GM12878 (cell line): ENCODE results near the gene SLC31A1. TPM values are rescaled to one million over a fixed set of nuclear protein-coding genes. Genes with fewer than 3 reads are reported as not detected.

Source experiments
- ATAC-seq: fragments of 200-7000 bp; cut with Tn5 transposase; 3 replicates; pipeline ENCODE4 v1.9.1; 2020; ENCODE audit warnings: mild to moderate bottlenecking, moderate library complexity
- BruUV-seq: library from RNA; stranded (reverse); fragments of 400-500 nt; replicated peaks from 2 replicates; lab custom pipeline; 2021; lab: Mats Ljungman, UMichigan
- CTCF ChIA-PET: fragments of 300-600 bp; sonication (Branson Sonifier 250); formaldehyde crosslinking; extraction: SDS; loops from one replicate; lab custom pipeline; 2021; ENCODE audit warnings: inconsistent platforms; lab: Yijun Ruan, JAX
- POLR2A ChIA-PET: fragments of 350-600 bp; formaldehyde crosslinking; extraction: SDS; loops from one replicate; lab custom pipeline; 2021; ENCODE audit warnings: inconsistent platforms; lab: Charles Lee
- RAD21 ChIA-PET: fragments of 300-600 bp; sonication (Branson Sonifier 250); formaldehyde crosslinking; loops from one replicate; lab custom pipeline; 2023; ENCODE audit warnings: antibody characterized with exemption; ENCODE audit not compliant: unreplicated experiment; lab: Charles Lee
- SMC1A ChIA-PET: fragments of 300-600 bp; sonication (Branson Sonifier 250); formaldehyde crosslinking; loops from one replicate; lab custom pipeline; 2023; ENCODE audit not compliant: unreplicated experiment, uncharacterized antibody; lab: Charles Lee
- DNase-seq: peaks from one replicate; pipeline ENCODE4 v3.0.0-alpha.2; 2011; ENCODE audit warnings: low read depth, low spot score
- FAIRE-seq: peaks from 3 replicates; lab custom pipeline; 2011; peaks lifted over from hg19 to GRCh38; lab: Jason Lieb, UNC
- H2AFZ ChIP-seq: 2 replicates; pipeline ENCODE4 v1.6.0; 2011; ENCODE audit warnings: low read depth, low read length, control low read depth; ENCODE audit not compliant: control insufficient read depth
- H3K27ac ChIP-seq: 2 replicates; pipeline ENCODE4 v1.5.1; 2011; ENCODE audit warnings: control low read depth; ENCODE audit not compliant: control insufficient read depth, insufficient read depth
- H3K27me3 ChIP-seq, 2 experiments: replicated peaks in 1 of 2; 2 replicates each; pipeline versions ENCODE4 v1.6.0 to v1.6.1; 2011; ENCODE audit warnings: low read length in 1 of 2; ENCODE audit not compliant: control insufficient read depth in 2 of 2, insufficient read depth in 2 of 2
- H3K36me3 ChIP-seq, 2 experiments: 2 replicates each; pipeline ENCODE4 v1.5.1; 2011; ENCODE audit warnings: low read length in 1 of 2; ENCODE audit not compliant: control insufficient read depth in 2 of 2, insufficient read depth in 2 of 2
- H3K4me1 ChIP-seq: 2 replicates; pipeline ENCODE4 v1.6.1; 2011; ENCODE audit warnings: mild to moderate bottlenecking, low read length, moderate library complexity, mixed read lengths; ENCODE audit not compliant: control insufficient read depth, insufficient read depth
- H3K4me2 ChIP-seq: 2 replicates; pipeline ENCODE4 v1.6.0; 2011; ENCODE audit warnings: control low read depth; ENCODE audit not compliant: control insufficient read depth, insufficient read depth
- H3K4me3 ChIP-seq: fragments of 200-600 bp; sonication (generic); 2 replicates; pipeline ENCODE4 v1.5.1; 2016
- H3K79me2 ChIP-seq: 2 replicates; pipeline ENCODE4 v1.6.0; 2011; ENCODE audit warnings: low read length; ENCODE audit not compliant: control insufficient read depth, insufficient read depth
- H3K9ac ChIP-seq: 2 replicates; pipeline ENCODE4 v1.8.0; 2011; ENCODE audit warnings: low read length, control low read depth, mixed read lengths; ENCODE audit not compliant: control insufficient read depth, insufficient read depth
- H3K9me3 ChIP-seq: replicated peaks from 3 replicates; pipeline ENCODE4 v1.5.1; 2011; ENCODE audit warnings: mild to moderate bottlenecking, low read length; ENCODE audit not compliant: control insufficient read depth, insufficient read depth
- H4K20me1 ChIP-seq: 2 replicates; pipeline ENCODE4 v1.6.0; 2011; ENCODE audit not compliant: control insufficient read depth, insufficient read depth
- GABPA ChIP-seq: IDR thresholded peaks from 2 replicates; pipeline ENCODE4 v1.6.1; 2014; ENCODE audit warnings: antibody characterized with exemption, low read depth, mild to moderate bottlenecking, inconsistent platforms
- GATAD2B ChIP-seq: fragments of 450-650 bp; conservative IDR thresholded peaks from 2 replicates; pipeline ENCODE4 v1.6.1; 2017; ENCODE audit warnings: low read depth, mild to moderate bottlenecking, moderate library complexity
- LARP7 ChIP-seq: fragments of 450-650 bp; IDR thresholded peaks from 2 replicates; pipeline ENCODE4 v1.6.1; 2017; ENCODE audit warnings: mild to moderate bottlenecking
- MAX ChIP-seq: IDR thresholded peaks from 2 replicates; pipeline ENCODE4 v1.6.1; 2012; ENCODE audit warnings: low read depth, low read length, improper control_type of control experiment
- MEF2B ChIP-seq: fragments of 450-650 bp; IDR thresholded peaks from 2 replicates; pipeline ENCODE4 v1.6.1; 2018; ENCODE audit warnings: mild to moderate bottlenecking, moderate library complexity; ENCODE audit not compliant: partially characterized antibody, poor library complexity, severe bottlenecking
- NRF1 ChIP-seq: conservative IDR thresholded peaks from 2 replicates; pipeline ENCODE4 v1.6.1; 2011; ENCODE audit warnings: mild to moderate bottlenecking, low read depth, low read length, improper control_type of control experiment
- WGBS: methylation state at CpG from one replicate; pipeline ENCODE4 v1.1.6; 2016; ENCODE audit warnings: low lambda C conversion rate; ENCODE audit not compliant: insufficient replicate concordance, insufficient coverage; ENCODE audit errors: missing lambda C conversion rate; 5-methylcytosine and 5-hydroxymethylcytosine counted together
- in situ Hi-C: fragments of 300-500 bp; cut with MboI; formaldehyde crosslinking; loops from 9 replicates; pipeline ENCODE4 v1.14.3; 2018; ENCODE audit warnings: mixed read lengths
- intact Hi-C: fragments of 100-400 bp; cut with micrococcal nuclease; formaldehyde crosslinking; loops from one replicate; pipeline ENCODE4 v1.14.2; 2022; ENCODE audit not compliant: unreplicated experiment
- polyA plus RNA-seq, 11 experiments: library from polyadenylated mRNA; depleted of rRNA in 4 of 11; unstranded in 6 of 11; stranded (reverse) in 5 of 11; fragments of >200 nt; fragmentation: Nextera tagmentation in 4 of 11; fragmentation: Illumina TruSeq in 1 of 11; extraction: Ambion mirVana in 4 of 11; extraction: Trizol in 1 of 11; gene quantifications; 1 replicate in 1 of 11; 2 replicates in 10 of 11; pipeline versions ENCODE4 v1.2.1 to v1.2.3, GENCODE V29; 2011 to 2016; ENCODE audit warnings: inconsistent platforms in 2 of 11, missing spikeins in 2 of 11, low read depth in 1 of 11
- total RNA-seq, 4 experiments: library from RNA; depleted of rRNA in 3 of 4; stranded (reverse); fragments of >200 nt in 3 of 4; fragmentation: Illumina TruSeq in 1 of 4; extraction: Trizol in 1 of 4; gene quantifications; 2 replicates each; pipeline versions ENCODE4 v1.2.1 to v1.2.3, GENCODE V29; 2013 to 2021
- TF ChIP-seq, protein P1 (sequence below): IDR thresholded peaks from 2 replicates; pipeline ENCODE4 v1.6.1; 2012; ENCODE audit warnings: mild to moderate bottlenecking, low read depth, low read length

Gene SLC31A1
- total and polyA plus RNA-seq, 10 of the 15 experiments (the other 5 are each of a cell fraction or from before 2014, with no cell fraction given) = 7.3 to 16.2 (median 10.5) TPM

DNA sequence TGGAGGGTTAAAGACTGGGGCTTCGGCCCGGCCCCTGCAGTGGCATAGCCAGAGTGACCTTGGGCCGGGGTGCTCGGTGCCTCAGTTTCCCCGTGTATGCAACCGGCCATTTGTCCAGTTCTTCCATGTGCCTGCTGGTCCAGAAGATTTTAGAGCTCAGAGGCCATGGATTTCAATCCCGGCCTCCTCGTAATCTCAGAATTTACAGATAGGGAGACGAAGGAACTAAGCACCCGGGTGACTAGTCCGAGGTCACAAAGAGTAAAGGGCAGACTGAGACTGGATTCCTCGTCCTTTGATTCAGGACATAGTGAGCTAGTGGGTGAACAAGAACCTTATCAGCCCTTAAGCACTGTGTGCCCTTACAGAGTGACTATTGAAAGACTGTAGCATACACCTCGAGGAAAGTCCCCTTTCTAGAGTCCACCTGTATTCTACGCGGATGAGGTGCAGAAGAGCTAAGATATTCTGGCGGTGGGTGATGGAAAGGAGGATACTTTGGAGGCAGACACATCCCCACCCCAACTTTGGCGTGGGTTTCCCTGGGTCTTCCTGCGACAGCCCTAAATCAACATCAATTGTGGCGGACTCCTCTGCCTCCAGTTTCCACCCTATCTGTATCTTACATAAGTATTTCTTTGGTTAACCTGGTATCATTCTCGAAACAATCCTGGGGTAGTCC is 597 bp downstream of the SLC31A1 start:
- no peaks in the 10 kb centered on the region for H3K9me3 ChIP-seq
- peak overlapping the region; percentile 90 for H3K4me2 ChIP-seq
- intact Hi-C loops (loop anchor here (5.0 kb wide), 1 partner anchor 160 kb away; no protein-coding TSS in a partner anchor), in situ Hi-C loops (no loop called here)
- TSS peak; percentile 90 for BruUV-seq
- RAD21 ChIA-PET = interaction anchor here (0.7 to 5.1 kb wide), 8 partner anchors 10 to 436 kb away, joined by 3 to 32 read pairs (median 4); partner anchors contain the start of genes C9orf43, CDC26, POLE3 and PRPF4
- CTCF ChIA-PET = interaction anchor here (1.7 to 4.8 kb wide), 4 partner anchors 10 to 110 kb away, joined by 7 to 52 read pairs (median 10); partner anchors contain the start of genes CDC26 and PRPF4
- H2AFZ ChIP-seq = peak overlapping the region; percentile 95
- peak overlapping the region; percentile 86 for H3K9ac ChIP-seq
- peak overlapping the region; percentile 77 for H3K27ac ChIP-seq
- ATAC-seq (peak; percentile 21), FAIRE-seq (no peak), DNase-seq (no peak)
- H3K79me2 ChIP-seq = peaks cover 62% of the 10 kb centered on the region
- 0 out of 4 replicates have a peak, but pooled peaks cover 0 to 8% of the 10 kb centered on the region in 2 experiments for H3K36me3 ChIP-seq
- peaks cover 4% of the 10 kb centered on the region; the same call in 1 of the 2 replicates for H3K4me1 ChIP-seq
- no peaks in the 10 kb centered on the region for H4K20me1 ChIP-seq
- SMC1A ChIA-PET = interaction anchor here (0.5 to 5.0 kb wide), 9 partner anchors 10 to 178 kb away, joined by 3 to 68 read pairs (median 4); partner anchors contain the start of genes CDC26 and PRPF4
- TF ChIP-seq, protein P1, sequence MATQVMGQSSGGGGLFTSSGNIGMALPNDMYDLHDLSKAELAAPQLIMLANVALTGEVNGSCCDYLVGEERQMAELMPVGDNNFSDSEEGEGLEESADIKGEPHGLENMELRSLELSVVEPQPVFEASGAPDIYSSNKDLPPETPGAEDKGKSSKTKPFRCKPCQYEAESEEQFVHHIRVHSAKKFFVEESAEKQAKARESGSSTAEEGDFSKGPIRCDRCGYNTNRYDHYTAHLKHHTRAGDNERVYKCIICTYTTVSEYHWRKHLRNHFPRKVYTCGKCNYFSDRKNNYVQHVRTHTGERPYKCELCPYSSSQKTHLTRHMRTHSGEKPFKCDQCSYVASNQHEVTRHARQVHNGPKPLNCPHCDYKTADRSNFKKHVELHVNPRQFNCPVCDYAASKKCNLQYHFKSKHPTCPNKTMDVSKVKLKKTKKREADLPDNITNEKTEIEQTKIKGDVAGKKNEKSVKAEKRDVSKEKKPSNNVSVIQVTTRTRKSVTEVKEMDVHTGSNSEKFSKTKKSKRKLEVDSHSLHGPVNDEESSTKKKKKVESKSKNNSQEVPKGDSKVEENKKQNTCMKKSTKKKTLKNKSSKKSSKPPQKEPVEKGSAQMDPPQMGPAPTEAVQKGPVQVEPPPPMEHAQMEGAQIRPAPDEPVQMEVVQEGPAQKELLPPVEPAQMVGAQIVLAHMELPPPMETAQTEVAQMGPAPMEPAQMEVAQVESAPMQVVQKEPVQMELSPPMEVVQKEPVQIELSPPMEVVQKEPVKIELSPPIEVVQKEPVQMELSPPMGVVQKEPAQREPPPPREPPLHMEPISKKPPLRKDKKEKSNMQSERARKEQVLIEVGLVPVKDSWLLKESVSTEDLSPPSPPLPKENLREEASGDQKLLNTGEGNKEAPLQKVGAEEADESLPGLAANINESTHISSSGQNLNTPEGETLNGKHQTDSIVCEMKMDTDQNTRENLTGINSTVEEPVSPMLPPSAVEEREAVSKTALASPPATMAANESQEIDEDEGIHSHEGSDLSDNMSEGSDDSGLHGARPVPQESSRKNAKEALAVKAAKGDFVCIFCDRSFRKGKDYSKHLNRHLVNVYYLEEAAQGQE = no peak
- TF ChIP-seq NRF1 = no peak
- TF ChIP-seq MAX = no peak
- TF ChIP-seq GATAD2B = peak; percentile 3; the same call in 1 of the 2 replicates
- TF ChIP-seq GABPA = no peak
- TF ChIP-seq LARP7 = 0 out of 2 replicates have a peak, but pooled peaks have one; percentile 24
- TF ChIP-seq MEF2B = no peak
- peak overlapping the region; percentile 94 for H3K4me3 ChIP-seq
- no peaks in the 10 kb centered on the region for H3K27me3 ChIP-seq
- POLR2A ChIA-PET = interaction anchor here (1.2 to 4.5 kb wide), 5 partner anchors 10 to 71 kb away, joined by 3 to 32 read pairs (median 10); partner anchors contain the start of genes CDC26, PRPF4 and SLC31A2
- WGBS = 8% methylated on average over 20 of the region's 20 CpGs
